ENCODE measurements around the gene MTCP1. TPM values are rescaled to one million over a fixed set of nuclear protein-coding genes. Genes with fewer than 3 reads are reported as not detected.

The MTCP1 gene
- total RNA-seq, 1 experiment from 2014 or later: 11.3 TPM

- no peak overlapping the region for H3K4me3 Mint-ChIP-seq (ENCODE audit: unreplicated experiment)
- peaks cover 6% of the 10 kb centered on the region for H3K36me3 Mint-ChIP-seq (ENCODE audit: insufficient read depth, unreplicated experiment)
- Histone ChIP-seq H3K4me1 (no peaks in the 10 kb centered on the region), H3K9me3 (no peaks in the 10 kb centered on the region), H3K36me3 (ENCODE audit: control insufficient read depth, insufficient read depth, low read length) (no peaks in the 10 kb centered on the region), H3K4me3 (ENCODE audit: low read depth, low read length) (no peak overlapping the region), H3K27me3 (replicated peaks; ENCODE audit: control insufficient read depth, insufficient read depth, low read length) (no peaks in the 10 kb centered on the region)
- intact Hi-C loops (cut with micrococcal nuclease; ENCODE audit: unreplicated experiment): no loop called here
- H3K27ac Mint-ChIP-seq (ENCODE audit: unreplicated experiment): no peak overlapping the region
- DNase-seq: no peak
- ChIA-PET CTCF (no interaction called here), POLR2A (no interaction called here)
- TF ChIP-seq CTCF (IDR thresholded peaks at IDR 0.05; ENCODE audit: insufficient read depth in 1 of 2, low read depth in 1 of 2, low read length in 1 of 2, severe bottlenecking in 1 of 2, unreplicated experiment in 1 of 2): no peak
- no peaks in the 10 kb centered on the region for H3K9me3 Mint-ChIP-seq (ENCODE audit: unreplicated experiment)
- H3K4me1 Mint-ChIP-seq (ENCODE audit: low read depth, unreplicated experiment): no peaks in the 10 kb centered on the region
- BruUV-seq (replicated peaks): no TSS peak
- no peaks in the 10 kb centered on the region for H3K27me3 Mint-ChIP-seq (ENCODE audit: insufficient read depth, unreplicated experiment)
These were observed 9.2 kb downstream of the MTCP1 start for GRCh38 chrX:155061760-155062159.

DNA sequence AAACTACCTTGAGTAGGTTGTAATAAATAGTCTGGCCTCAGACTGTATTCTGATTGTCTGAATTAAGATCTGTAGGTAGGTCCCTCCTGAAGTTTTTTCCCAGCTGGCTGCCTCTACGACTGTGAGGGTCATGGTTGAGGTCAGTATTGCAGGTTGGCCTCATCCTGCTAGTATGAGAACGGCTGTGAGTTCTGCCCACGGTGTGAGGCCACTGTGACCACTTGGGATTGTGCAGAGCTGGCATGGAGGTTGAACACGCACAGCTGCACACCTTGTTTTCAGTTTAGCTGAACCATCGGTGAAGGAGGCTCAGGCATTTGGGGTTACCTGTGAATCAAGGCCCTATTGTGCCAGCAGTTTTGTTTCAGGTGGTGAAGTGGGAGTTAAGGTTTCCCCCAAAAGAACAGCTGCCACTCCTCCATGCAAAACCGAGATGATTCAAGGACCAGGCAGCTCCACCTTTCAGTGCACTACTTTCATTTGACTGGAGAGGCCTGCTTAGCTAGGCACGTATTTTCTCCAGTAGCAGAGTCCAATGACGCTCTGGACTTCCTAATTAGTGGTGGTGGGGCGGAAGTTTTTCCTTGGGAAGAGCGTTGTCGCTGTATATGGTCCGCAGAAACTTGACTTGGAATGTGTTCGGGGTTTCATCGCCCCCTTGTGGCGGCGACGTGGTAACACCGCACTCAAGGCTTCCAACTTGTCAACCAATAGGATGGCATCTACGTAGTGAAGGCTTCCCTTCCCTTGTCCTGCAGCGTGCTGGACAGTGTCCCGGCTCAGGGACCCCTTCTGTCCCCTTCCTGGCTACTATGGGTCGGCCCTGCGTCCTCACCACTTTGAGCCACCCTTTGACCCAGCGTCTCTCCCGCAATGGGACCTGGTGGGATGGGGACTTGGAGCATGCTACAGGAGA is 13.8 kb downstream of the MTCP1 start:
- peak; percentile 49 to 52 for DNase-seq
- CTCF ChIA-PET: interaction anchor here (1.0 kb wide), 1 partner anchor 30 kb away, joined by 5 read pairs; the partner anchor contains the start of gene FUNDC2
- Mint-ChIP-seq H3K4me3 (ENCODE audit: unreplicated experiment) (no peak overlapping the region), H3K9me3 (ENCODE audit: unreplicated experiment) (no peaks in the 10 kb centered on the region), H3K4me1 (ENCODE audit: low read depth, unreplicated experiment) (no peaks in the 10 kb centered on the region), H3K27me3 (ENCODE audit: insufficient read depth, unreplicated experiment) (no peaks in the 10 kb centered on the region), H3K27ac (ENCODE audit: unreplicated experiment) (no peak overlapping the region), H3K36me3 (ENCODE audit: insufficient read depth, unreplicated experiment) (peaks cover 6% of the 10 kb centered on the region)
- no peaks in the 10 kb centered on the region for H3K27me3 ChIP-seq (replicated peaks; ENCODE audit: control insufficient read depth, insufficient read depth, low read length)
- POLR2A ChIA-PET: no interaction called here
- BruUV-seq (replicated peaks): no TSS peak
- peak; percentile 44 to 58 for TF ChIP-seq CTCF (IDR thresholded peaks at IDR 0.05; ENCODE audit: insufficient read depth in 1 of 2, low read depth in 1 of 2, low read length in 1 of 2, severe bottlenecking in 1 of 2, unreplicated experiment in 1 of 2)
- H3K36me3 ChIP-seq (ENCODE audit: control insufficient read depth, insufficient read depth, low read length): no peaks in the 10 kb centered on the region
- intact Hi-C loops (cut with micrococcal nuclease; ENCODE audit: unreplicated experiment): loop anchor here (1.0 kb wide), 2 partner anchors 76 to 139 kb away; no protein-coding TSS in a partner anchor
- H3K4me1 ChIP-seq: no peaks in the 10 kb centered on the region
- H3K9me3 ChIP-seq: no peaks in the 10 kb centered on the region
- no peak overlapping the region for H3K4me3 ChIP-seq (ENCODE audit: low read depth, low read length)

GRCh38 chrX:155056471-155056870 is 14.5 kb downstream of the MTCP1 start:
- Mint-ChIP-seq H3K4me3 (ENCODE audit: unreplicated experiment) (no peak overlapping the region), H3K9me3 (ENCODE audit: unreplicated experiment) (no peaks in the 10 kb centered on the region), H3K36me3 (ENCODE audit: insufficient read depth, unreplicated experiment) (peaks cover under 1% of the 10 kb centered on the region), H3K27me3 (ENCODE audit: insufficient read depth, unreplicated experiment) (no peaks in the 10 kb centered on the region), H3K4me1 (ENCODE audit: low read depth, unreplicated experiment) (no peaks in the 10 kb centered on the region), H3K27ac (ENCODE audit: unreplicated experiment) (no peak overlapping the region)
- ChIA-PET CTCF (interaction anchor here (1.0 kb wide), 1 partner anchor 30 kb away, joined by 5 read pairs; the partner anchor contains the start of gene FUNDC2), POLR2A (no interaction called here)
- DNase-seq: no peak
- Histone ChIP-seq H3K4me1 (no peaks in the 10 kb centered on the region), H3K4me3 (ENCODE audit: low read depth, low read length) (no peak overlapping the region), H3K27me3 (replicated peaks; ENCODE audit: control insufficient read depth, insufficient read depth, low read length) (no peaks in the 10 kb centered on the region), H3K9me3 (no peaks in the 10 kb centered on the region), H3K36me3 (ENCODE audit: control insufficient read depth, insufficient read depth, low read length) (no peaks in the 10 kb centered on the region)
- intact Hi-C loops (cut with micrococcal nuclease; ENCODE audit: unreplicated experiment): no loop called here
- no TSS peak for BruUV-seq (replicated peaks)
- no peak for TF ChIP-seq CTCF (IDR thresholded peaks at IDR 0.05; ENCODE audit: insufficient read depth in 1 of 2, low read depth in 1 of 2, low read length in 1 of 2, severe bottlenecking in 1 of 2, unreplicated experiment in 1 of 2)
